NCI-H2107 treated with DMSO at 0.1 percent for 48 hours (cell line): ENCODE results near the gene REPIN1.

Experiments used
- DNase-seq: peaks from one replicate; lab custom pipeline; 2025; ENCODE audit not compliant: unreplicated experiment; lab: John Stamatoyannopoulos, UW

REPIN1 gene

GRCh38 chr7:150404805-150405583, 36.4 kb downstream of the REPIN1 start:
- DNase-seq = peak; percentile 31

GRCh38 chr7:150405584-150406311, 37.1 kb downstream of the REPIN1 start:
- no peak for DNase-seq

DNA sequence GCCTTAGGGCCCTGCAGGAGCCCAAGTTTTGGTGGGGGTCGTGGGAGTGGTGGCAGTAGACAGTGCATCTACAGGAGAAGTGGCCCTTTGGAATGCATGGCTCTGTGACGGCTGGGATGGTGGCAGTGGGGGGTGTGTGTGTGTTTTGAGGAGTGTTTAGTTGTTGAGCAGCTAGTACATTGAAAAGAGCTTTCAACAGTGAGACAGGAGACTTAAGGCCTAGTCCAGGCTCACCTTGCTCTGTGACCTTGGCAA, 37.6 kb downstream of the REPIN1 start:
- no peak for DNase-seq

GRCh38 chr7:150406567-150407421, 38.2 kb downstream of the REPIN1 start:
- DNase-seq = no peak

DNA sequence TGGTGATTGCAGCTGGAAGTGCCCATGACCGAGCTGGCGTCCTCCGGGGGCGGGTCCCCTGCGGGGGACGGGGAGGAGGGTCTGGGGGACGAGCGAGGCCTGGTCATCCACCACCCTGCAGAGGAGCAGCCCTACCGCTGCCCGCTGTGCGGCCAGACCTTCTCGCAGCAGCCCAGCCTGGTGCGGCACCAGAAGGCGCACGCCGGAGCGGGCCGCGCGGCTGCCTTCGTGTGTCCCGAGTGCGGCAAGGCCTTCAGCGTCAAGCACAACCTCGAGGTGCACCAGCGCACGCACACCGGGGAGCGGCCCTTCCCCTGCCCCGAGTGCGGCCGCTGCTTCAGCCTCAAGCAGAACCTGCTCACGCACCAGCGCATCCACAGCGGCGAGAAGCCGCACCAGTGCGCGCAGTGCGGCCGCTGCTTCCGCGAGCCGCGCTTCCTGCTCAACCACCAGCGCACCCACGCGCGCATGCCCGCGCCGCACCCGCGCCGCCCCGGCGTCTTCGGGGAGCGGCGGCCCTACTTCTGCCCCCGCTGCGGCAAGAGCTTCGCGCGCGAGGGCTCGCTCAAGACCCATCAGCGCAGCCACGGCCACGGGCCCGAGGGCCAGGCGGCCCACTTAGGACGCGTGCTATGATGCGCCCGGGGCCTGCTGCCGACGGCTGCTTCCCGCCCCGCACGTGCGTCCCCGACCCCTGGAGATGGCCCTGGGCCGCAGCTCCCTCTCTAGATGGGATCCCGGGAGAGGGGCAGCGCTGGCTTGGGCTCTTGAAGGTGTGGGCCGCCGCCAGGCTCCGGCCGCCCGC, 39.2 kb downstream of the REPIN1 start:
- DNase-seq = no peak

GRCh38 chr7:150408393-150409299, 40.0 kb downstream of the REPIN1 start:
- no peak for DNase-seq

GRCh38 chr7:150409300-150410030, 40.8 kb downstream of the REPIN1 start:
- DNase-seq = no peak

- no peak for DNase-seq
Observed at GRCh38 chr7:150410131-150410530, 41.5 kb downstream of the REPIN1 start.

- DNase-seq = no peak
Observed at GRCh38 chr7:150410680-150411346, 42.2 kb downstream of the REPIN1 start.

DNA sequence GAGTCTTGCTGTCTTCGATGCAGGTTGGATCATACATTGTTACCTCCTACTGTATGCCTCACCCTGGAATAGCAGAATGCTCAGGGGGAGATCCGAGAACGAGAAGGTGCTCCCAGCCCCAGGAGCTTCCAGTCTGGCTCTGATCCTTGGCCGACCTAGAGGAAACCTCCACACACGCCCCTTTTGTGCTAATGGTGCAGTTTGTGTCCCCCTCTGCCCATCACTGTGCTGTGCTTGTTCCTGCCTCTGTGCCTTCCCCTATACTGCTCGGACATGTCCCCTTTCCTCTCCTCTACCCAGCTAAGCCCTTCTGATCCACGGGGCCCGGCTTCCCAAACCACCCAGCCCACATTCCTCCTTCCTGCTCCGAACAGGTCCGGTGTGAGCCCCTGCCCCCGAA, 43.0 kb downstream of the REPIN1 start:
- no peak for DNase-seq

DNA sequence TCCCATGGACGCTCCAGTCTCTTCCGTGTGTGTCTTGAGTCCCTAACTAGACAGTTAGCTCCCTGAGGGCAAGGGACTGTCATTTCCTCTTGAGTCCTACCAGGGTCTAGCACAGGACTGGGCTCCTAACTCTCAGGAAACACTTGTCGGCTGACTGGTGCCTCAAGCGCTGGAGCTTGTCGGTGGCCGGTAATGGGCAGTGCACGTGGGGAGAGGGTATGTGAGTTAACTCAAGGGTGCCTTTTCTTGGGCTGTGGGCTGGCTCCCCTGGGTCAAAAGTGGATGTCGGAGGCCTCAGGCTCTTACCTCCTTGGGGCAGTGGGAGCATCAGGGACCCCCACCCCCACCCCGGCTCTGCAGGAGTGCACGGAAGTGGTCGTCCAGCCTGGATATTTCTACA, 43.4 kb downstream of the REPIN1 start:
- no peak for DNase-seq

GRCh38 chr7:150412518-150413488, 44.2 kb downstream of the REPIN1 start:
- no peak for DNase-seq

- no peak for DNase-seq
Observed at GRCh38 chr7:150413640-150414081, 45.0 kb downstream of the REPIN1 start.

- no peak for DNase-seq
Observed at GRCh38 chr7:150415161-150416153, 46.8 kb downstream of the REPIN1 start.

DNA sequence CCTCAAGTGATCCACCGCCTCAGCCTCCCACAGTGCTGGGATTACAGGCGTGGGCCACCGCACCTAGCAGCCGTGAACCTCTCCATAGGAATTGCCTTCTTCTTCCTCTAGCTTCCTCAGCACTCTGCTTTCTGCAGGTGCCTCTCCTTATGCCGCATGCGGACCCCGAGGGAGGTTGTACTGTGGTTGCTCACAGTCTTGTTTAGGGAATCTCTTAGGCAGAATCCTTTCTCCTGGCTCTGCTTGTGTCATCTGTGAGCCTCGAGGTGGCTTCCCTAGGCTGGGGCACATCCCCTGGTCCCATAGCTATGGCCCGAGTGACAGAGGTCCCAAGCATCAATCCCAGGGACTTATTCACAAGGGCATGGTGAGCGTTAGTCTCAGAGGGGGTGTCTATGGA, 48.6 kb downstream of the REPIN1 start:
- DNase-seq = no peak

DNA sequence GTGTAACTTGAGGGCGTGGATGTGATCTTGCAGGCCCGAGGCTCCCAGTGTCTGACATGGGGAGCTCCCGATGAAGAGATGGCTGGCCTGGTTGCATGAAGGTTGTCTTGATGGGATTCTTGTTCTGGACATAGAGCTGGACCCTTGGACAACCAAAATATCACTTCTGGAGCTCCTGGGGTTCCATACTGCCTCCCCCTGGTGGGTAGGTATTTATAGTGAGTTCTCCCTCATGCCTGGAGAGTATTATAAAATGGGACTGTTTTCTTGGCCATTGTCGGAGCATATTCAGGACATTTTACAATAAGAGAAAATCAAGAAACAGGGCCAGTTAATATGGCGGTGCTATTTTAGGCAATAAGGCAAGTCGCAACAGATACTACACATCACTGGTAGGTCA, 49.2 kb downstream of the REPIN1 start:
- DNase-seq = no peak
